Glutamatergic neuron (in vitro differentiated cells): ENCODE measurements around the gene CHD6. TPM values are rescaled to one million over a fixed set of nuclear protein-coding genes. Genes with fewer than 3 reads are reported as not detected.

Experiments used
- DNase-seq: peaks from one replicate; pipeline ENCODE4 v3.0.0; 2022
- H3K27ac Mint-ChIP-seq: one replicate; pipeline ENCODE4 v1.8.0; 2020; ENCODE audit warnings: mild to moderate bottlenecking, mixed read lengths, inconsistent platforms; ENCODE audit not compliant: unreplicated experiment
- H3K27me3 Mint-ChIP-seq: one replicate; pipeline ENCODE4 v1.8.0; 2020; ENCODE audit warnings: mild to moderate bottlenecking, moderate library complexity, mixed read lengths, inconsistent platforms; ENCODE audit not compliant: unreplicated experiment
- H3K36me3 Mint-ChIP-seq: one replicate; pipeline ENCODE4 v1.8.0; 2020; ENCODE audit warnings: mild to moderate bottlenecking, mixed read lengths, inconsistent platforms; ENCODE audit not compliant: unreplicated experiment
- H3K4me1 Mint-ChIP-seq: one replicate; pipeline ENCODE4 v1.8.0; 2020; ENCODE audit warnings: mild to moderate bottlenecking, low read depth, mixed read lengths, inconsistent platforms; ENCODE audit not compliant: unreplicated experiment
- H3K4me3 Mint-ChIP-seq: one replicate; pipeline ENCODE4 v1.8.0; 2020; ENCODE audit warnings: mild to moderate bottlenecking, mixed read lengths, inconsistent platforms; ENCODE audit not compliant: unreplicated experiment
- H3K9me3 Mint-ChIP-seq: one replicate; pipeline ENCODE4 v1.8.0; 2020; ENCODE audit warnings: mild to moderate bottlenecking, moderate library complexity, mixed read lengths, inconsistent platforms; ENCODE audit not compliant: unreplicated experiment
- total RNA-seq: library from RNA; stranded (reverse); fragmentation: NEBNext Ultra II Directional; extraction: Animal tissue kit (Norgen Biotek cat#: 25700); gene quantifications from one replicate; pipeline ENCODE4 v1.2.1, GENCODE V29; 2021; ENCODE audit not compliant: unreplicated experiment
- TF ChIP-seq, protein P1 (sequence below): fragments of 200-600 bp; sonication (generic); IDR thresholded peaks from one replicate; pipeline ENCODE4 v1.5.0; 2021; ENCODE audit not compliant: partially characterized antibody, unreplicated experiment

CHD6 gene
- total RNA-seq, 1 donor from 2014 or later, result 85.6 TPM

DNA sequence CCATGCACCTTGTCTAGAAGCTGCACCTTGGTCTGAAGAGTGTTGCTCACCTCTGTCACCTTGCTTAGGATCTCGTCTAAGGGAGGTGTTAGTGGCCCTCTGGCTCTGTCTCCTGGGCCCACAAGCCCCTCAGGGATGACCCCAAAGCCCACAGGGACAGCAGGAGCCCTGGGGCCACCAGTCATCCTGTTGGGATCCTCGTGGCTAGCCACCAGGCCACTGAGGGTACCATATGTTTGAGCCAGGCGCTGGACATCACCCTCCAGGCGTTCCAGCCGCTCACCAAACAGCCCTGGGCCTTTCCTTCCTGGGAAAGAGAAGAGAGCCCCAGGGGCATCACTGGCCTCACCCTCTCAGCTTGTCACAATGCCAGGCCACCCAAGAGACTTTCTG, 255.4 kb downstream of the CHD6 start:
- H3K27me3 Mint-ChIP-seq, result peaks cover 14% of the 10 kb centered on the region

GRCh38 chr20:41361757-41362747, 256.1 kb downstream of the CHD6 start:
- Mint-ChIP-seq H3K36me3 (no peaks in the 10 kb centered on the region), H3K4me3 (no peak overlapping the region), H3K27ac (no peak overlapping the region), H3K27me3 (peaks cover 10% of the 10 kb centered on the region), H3K4me1 (no peaks in the 10 kb centered on the region), H3K9me3 (peaks cover 2% of the 10 kb centered on the region)
- no peak for DNase-seq
- TF ChIP-seq, protein P1, sequence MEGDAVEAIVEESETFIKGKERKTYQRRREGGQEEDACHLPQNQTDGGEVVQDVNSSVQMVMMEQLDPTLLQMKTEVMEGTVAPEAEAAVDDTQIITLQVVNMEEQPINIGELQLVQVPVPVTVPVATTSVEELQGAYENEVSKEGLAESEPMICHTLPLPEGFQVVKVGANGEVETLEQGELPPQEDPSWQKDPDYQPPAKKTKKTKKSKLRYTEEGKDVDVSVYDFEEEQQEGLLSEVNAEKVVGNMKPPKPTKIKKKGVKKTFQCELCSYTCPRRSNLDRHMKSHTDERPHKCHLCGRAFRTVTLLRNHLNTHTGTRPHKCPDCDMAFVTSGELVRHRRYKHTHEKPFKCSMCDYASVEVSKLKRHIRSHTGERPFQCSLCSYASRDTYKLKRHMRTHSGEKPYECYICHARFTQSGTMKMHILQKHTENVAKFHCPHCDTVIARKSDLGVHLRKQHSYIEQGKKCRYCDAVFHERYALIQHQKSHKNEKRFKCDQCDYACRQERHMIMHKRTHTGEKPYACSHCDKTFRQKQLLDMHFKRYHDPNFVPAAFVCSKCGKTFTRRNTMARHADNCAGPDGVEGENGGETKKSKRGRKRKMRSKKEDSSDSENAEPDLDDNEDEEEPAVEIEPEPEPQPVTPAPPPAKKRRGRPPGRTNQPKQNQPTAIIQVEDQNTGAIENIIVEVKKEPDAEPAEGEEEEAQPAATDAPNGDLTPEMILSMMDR, result no peak

More for the DNA sequence above, 255.4 kb downstream of the CHD6 start:
- Mint-ChIP-seq H3K4me3 (no peak overlapping the region), H3K36me3 (no peaks in the 10 kb centered on the region), H3K9me3 (peaks cover 7% of the 10 kb centered on the region), H3K4me1 (no peaks in the 10 kb centered on the region), H3K27ac (no peak overlapping the region)
- TF ChIP-seq, protein P1, result no peak
- no peak for DNase-seq

GRCh38 chr20:41360831-41361756, 257.1 kb downstream of the CHD6 start:
- H3K4me1 Mint-ChIP-seq, result no peaks in the 10 kb centered on the region
- H3K27me3 Mint-ChIP-seq, result peaks cover 9% of the 10 kb centered on the region
- TF ChIP-seq, protein P1, result no peak
- no peak overlapping the region for H3K27ac Mint-ChIP-seq
- H3K36me3 Mint-ChIP-seq, result no peaks in the 10 kb centered on the region
- DNase-seq, result no peak
- no peak overlapping the region for H3K4me3 Mint-ChIP-seq
- H3K9me3 Mint-ChIP-seq, result peaks cover 2% of the 10 kb centered on the region

- TF ChIP-seq, protein P1, result no peak
- Mint-ChIP-seq H3K4me1 (no peaks in the 10 kb centered on the region), H3K27ac (no peak overlapping the region), H3K4me3 (no peak overlapping the region), H3K27me3 (peaks cover 1% of the 10 kb centered on the region), H3K9me3 (peaks cover 2% of the 10 kb centered on the region), H3K36me3 (no peaks in the 10 kb centered on the region)
- no peak for DNase-seq
Measured at GRCh38 chr20:41359541-41360011, 258.6 kb downstream of the CHD6 start.
